ENCODE data around the gene PFDN1.

PFDN1 gene

DNA sequence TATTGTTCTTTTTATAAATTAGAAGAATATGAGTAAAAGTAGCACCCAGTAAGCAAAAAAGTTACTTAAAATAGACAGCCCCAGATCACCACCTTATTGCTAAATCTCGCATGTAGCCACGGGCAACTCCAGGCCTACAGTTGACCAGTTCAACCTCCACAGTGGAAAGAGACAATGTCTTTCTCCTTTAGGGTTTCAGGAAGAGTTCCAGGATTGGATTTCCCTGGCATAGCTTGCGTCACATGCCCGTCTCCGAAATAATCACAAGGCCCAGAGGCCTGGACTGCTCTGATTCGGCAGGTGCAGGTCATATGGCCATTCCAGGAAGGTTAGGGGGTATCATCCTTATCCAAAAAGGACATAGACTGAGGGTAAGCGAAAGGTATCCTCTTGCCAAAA is 9.9 kb upstream of the PFDN1 start:
- H3K4me3 ChIP-seq (replicated peaks; ENCODE audit: insufficient read depth, low read length): no peak overlapping the region
- H3K27ac ChIP-seq (replicated peaks): no peak overlapping the region
- TF ChIP-seq, protein P1, sequence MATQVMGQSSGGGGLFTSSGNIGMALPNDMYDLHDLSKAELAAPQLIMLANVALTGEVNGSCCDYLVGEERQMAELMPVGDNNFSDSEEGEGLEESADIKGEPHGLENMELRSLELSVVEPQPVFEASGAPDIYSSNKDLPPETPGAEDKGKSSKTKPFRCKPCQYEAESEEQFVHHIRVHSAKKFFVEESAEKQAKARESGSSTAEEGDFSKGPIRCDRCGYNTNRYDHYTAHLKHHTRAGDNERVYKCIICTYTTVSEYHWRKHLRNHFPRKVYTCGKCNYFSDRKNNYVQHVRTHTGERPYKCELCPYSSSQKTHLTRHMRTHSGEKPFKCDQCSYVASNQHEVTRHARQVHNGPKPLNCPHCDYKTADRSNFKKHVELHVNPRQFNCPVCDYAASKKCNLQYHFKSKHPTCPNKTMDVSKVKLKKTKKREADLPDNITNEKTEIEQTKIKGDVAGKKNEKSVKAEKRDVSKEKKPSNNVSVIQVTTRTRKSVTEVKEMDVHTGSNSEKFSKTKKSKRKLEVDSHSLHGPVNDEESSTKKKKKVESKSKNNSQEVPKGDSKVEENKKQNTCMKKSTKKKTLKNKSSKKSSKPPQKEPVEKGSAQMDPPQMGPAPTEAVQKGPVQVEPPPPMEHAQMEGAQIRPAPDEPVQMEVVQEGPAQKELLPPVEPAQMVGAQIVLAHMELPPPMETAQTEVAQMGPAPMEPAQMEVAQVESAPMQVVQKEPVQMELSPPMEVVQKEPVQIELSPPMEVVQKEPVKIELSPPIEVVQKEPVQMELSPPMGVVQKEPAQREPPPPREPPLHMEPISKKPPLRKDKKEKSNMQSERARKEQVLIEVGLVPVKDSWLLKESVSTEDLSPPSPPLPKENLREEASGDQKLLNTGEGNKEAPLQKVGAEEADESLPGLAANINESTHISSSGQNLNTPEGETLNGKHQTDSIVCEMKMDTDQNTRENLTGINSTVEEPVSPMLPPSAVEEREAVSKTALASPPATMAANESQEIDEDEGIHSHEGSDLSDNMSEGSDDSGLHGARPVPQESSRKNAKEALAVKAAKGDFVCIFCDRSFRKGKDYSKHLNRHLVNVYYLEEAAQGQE (IDR thresholded peaks at IDR 0.05; ENCODE audit: insufficient replicate concordance, low read depth): no peak
- no peak for TF ChIP-seq POLR2AphosphoS5 (IDR thresholded peaks at IDR 0.05; ENCODE audit: low read depth)
- TF ChIP-seq, protein P2, sequence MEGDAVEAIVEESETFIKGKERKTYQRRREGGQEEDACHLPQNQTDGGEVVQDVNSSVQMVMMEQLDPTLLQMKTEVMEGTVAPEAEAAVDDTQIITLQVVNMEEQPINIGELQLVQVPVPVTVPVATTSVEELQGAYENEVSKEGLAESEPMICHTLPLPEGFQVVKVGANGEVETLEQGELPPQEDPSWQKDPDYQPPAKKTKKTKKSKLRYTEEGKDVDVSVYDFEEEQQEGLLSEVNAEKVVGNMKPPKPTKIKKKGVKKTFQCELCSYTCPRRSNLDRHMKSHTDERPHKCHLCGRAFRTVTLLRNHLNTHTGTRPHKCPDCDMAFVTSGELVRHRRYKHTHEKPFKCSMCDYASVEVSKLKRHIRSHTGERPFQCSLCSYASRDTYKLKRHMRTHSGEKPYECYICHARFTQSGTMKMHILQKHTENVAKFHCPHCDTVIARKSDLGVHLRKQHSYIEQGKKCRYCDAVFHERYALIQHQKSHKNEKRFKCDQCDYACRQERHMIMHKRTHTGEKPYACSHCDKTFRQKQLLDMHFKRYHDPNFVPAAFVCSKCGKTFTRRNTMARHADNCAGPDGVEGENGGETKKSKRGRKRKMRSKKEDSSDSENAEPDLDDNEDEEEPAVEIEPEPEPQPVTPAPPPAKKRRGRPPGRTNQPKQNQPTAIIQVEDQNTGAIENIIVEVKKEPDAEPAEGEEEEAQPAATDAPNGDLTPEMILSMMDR (IDR thresholded peaks at IDR 0.05; ENCODE audit: insufficient read depth, low read length): no peak
- TF ChIP-seq SPI1 (IDR thresholded peaks at IDR 0.05; ENCODE audit: borderline replicate concordance, low read depth): no peak
- TF ChIP-seq GABPA (IDR thresholded peaks at IDR 0.05; ENCODE audit: low read depth): no peak
- no peaks in the 10 kb centered on the region for H3K27me3 ChIP-seq (ENCODE audit: insufficient read depth, poor library complexity, severe bottlenecking)
- no peak for DNase-seq (ENCODE audit: low read depth in 1 of 2, low spot score in 1 of 2)

DNA sequence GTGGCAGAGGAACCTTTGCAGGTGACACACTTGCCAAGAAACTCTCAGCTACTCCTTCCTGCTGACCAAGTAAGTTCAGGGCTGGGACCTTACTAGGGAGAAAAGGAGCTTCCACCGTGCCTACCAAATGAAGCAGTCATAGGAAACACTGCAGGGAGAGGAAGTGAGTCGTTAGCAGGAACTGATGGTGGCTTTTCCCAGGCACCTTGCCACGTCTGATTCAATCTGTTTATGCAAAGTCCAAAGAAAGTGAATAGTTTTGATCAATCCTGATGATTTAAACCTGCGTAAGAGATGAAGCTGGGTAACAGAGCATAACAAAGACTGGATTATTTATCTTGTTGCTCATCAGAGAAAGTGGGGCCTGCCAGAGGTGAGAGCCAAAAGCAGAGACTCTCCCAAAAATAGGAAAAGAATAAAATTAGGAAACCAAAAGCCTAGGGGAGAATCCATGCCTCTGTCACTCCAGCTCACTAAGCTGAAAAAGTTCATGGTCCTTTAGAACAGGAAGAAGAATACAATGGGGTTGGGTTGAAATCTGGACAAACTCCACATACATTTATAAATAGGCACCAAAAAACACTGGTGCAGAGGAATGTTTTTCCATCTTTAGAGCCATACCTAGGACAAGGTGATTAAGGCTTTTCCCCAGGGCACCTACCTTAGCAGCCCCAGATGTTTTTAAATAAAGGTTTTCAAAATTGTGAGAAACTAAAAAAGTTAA is 9.3 kb upstream of the PFDN1 start:
- Histone ChIP-seq H3K27me3 (ENCODE audit: insufficient read depth, poor library complexity, severe bottlenecking) (no peaks in the 10 kb centered on the region), H3K4me3 (replicated peaks; ENCODE audit: insufficient read depth, low read length) (no peak overlapping the region), H3K27ac (replicated peaks) (0 out of 2 replicates have a peak overlapping the region, but pooled peaks have one; percentile 25)
- DNase-seq (ENCODE audit: low read depth in 1 of 2, low spot score in 1 of 2): peak; percentile 30 to 52
- TF ChIP-seq SPI1 (IDR thresholded peaks at IDR 0.05; ENCODE audit: borderline replicate concordance, low read depth) (peak; percentile 89), POLR2AphosphoS5 (IDR thresholded peaks at IDR 0.05; ENCODE audit: low read depth) (no peak)
- TF ChIP-seq, protein P1 (IDR thresholded peaks at IDR 0.05; ENCODE audit: insufficient replicate concordance, low read depth): no peak

DNA sequence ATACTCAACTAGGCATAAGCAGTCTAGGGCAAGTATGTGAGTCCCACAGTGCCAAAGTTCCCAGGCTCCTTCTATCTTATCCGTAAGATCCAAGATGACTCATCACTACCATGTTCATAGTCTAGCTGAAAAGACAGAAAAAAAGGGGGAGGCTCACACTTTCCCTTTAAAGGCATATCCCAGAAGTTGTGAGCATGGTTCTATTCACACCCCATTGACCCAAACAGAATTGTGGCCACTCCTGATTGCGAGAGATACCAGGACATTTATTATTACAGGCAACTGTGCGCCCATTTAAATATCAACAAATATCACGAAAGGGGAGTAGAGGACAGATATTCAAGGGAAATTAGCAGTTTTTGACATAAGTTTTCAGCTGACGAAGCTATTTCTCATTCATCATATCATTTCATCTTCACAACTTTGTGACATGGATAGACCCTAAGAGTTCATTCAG is 8.1 kb upstream of the PFDN1 start:
- no peak overlapping the region for H3K27ac ChIP-seq (replicated peaks)
- DNase-seq (ENCODE audit: low read depth in 1 of 2, low spot score in 1 of 2): no peak
- TF ChIP-seq SPI1 (IDR thresholded peaks at IDR 0.05; ENCODE audit: borderline replicate concordance, low read depth): no peak
- TF ChIP-seq, protein P1 (IDR thresholded peaks at IDR 0.05; ENCODE audit: insufficient replicate concordance, low read depth): no peak
- TF ChIP-seq, protein P2 (IDR thresholded peaks at IDR 0.05; ENCODE audit: insufficient read depth, low read length): no peak
- no peak for TF ChIP-seq POLR2AphosphoS5 (IDR thresholded peaks at IDR 0.05; ENCODE audit: low read depth)
- no peak for TF ChIP-seq GABPA (IDR thresholded peaks at IDR 0.05; ENCODE audit: low read depth)

More for the DNA sequence above, 8.1 kb upstream of the PFDN1 start:
- H3K4me3 ChIP-seq (replicated peaks; ENCODE audit: insufficient read depth, low read length): no peak overlapping the region
- no peaks in the 10 kb centered on the region for H3K27me3 ChIP-seq (ENCODE audit: insufficient read depth, poor library complexity, severe bottlenecking)

Measured in HL-60 (cell line).